ENCODE results near the gene CCDC88A. TPM values are rescaled to one million over a fixed set of nuclear protein-coding genes. Genes with fewer than 3 reads are reported as not detected.

The CCDC88A gene
- total RNA-seq, 1 donor from 2014 or later, result 119 TPM

DNA sequence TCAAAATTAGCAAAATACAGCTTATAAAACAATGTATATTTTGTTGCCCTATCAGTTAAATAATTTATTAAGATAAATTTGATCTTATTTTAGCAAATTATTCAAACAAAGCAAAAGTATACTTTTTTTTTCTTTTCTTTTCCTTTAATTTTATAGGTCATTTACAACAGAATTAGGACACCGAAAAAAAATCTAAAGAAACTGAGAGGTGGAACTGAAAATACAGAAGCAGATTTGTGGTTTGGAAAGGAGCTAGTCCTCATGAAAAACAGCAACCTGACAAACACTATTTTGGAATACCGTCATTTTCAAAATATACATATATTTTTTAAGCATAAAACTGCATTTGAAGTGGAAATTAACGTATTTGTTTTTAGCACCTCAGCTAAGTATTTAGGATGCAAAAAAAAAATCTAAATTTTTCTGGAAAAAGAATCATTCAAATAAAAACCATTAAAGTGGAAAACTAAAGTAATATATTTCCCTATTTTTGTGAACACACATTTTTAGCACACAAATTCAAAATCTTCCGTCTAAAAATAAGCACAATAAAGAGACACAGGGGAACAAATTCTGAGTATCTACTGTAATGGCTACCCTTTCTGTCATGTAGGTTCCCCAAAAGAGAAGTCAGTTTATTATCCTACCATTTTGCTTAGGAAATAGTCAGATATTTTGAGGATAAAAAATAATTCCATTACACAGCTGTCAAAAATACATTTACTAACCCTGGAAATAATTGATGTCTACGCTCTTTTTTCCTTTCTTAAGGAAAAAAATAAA lies 2.7 kb downstream of the CCDC88A start:
- Histone ChIP-seq H3K27ac (no peak overlapping the region), H3K27me3 (ENCODE audit: low read depth) (no peaks in the 10 kb centered on the region), H3K4me3 (peak overlapping the region; percentile 82), H3K9me3 (no peaks in the 10 kb centered on the region), H3K36me3 (peaks cover 4% of the 10 kb centered on the region), H3K4me1 (peaks cover 18% of the 10 kb centered on the region)
- ATAC-seq (no peak), DNase-seq (no peak)
- TF ChIP-seq CTCF (IDR thresholded peaks at IDR 0.05), result no peak
- intact Hi-C loops (cut with DNase I), result no loop called here

DNA sequence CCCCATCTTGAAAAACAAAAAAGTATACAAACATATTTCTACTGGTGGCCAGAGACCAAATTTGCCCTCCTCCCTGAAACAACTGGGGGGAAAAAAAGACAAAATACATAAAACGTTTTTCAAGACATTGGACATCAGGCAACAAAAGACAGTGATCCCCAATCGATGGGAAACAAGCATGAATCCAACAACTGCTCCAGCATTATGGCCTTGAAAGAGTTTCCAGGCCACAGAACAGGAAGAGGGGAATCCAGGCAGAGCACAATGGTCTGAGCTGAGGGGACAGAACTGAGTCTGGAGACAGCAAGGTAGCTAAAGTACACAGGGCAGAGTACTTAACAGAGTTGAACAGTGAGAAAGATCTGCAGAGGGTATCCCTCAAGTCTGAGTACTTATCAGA lies 4.4 kb downstream of the CCDC88A start:
- intact Hi-C loops (cut with DNase I), result no loop called here

DNA sequence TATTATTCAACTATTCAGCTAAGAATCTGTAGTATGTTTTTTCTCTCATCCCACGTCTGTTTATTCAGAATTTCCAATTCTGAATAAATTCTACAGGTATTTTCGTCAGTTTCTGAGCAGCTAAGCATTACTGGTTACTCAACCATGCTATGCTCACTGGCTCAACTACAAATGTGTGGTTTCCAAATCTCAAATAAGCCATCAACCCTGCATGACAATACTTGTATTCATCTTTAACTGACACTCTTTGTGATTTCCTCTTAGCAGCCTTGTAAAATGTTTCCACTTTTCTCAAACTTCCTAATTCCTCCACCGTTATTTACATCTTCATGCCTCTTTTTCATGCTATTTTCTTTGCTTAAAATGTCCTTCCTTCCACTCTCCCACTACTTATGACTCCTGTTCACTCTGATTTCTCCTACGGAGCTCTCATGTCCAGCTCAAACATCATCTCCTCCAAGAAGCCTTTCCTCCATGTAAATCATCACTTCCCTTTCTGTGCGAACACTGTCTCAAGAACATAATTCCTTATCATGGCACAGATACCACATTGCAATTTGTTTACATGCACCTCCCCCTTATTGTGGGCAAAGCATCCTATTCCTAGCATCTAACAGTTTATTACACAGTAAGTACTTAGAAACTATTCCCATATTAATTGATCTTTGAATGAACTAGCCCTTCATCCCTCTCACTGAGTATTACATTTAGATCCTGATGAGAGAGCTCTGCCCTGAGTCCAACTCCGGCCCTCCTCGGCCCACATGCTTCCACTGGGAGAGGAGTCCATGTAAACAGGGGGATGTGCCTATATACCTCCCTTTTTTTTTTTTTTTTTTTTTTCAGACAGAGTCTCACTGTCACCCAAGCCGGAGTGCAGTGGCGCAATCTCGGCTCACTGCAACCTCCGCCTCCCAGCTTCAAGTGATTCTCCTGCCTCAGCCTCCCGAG lies 10.5 kb downstream of the CCDC88A start:
- no peak for DNase-seq
- H3K4me3 ChIP-seq, result no peak overlapping the region
- H3K36me3 ChIP-seq, result peaks cover 11% of the 10 kb centered on the region
- TF ChIP-seq CTCF (IDR thresholded peaks at IDR 0.05), result no peak
- H3K9me3 ChIP-seq, result no peaks in the 10 kb centered on the region
- no peak overlapping the region for H3K27ac ChIP-seq
- H3K27me3 ChIP-seq (ENCODE audit: low read depth), result no peaks in the 10 kb centered on the region
- intact Hi-C loops (cut with DNase I), result no loop called here
- H3K4me1 ChIP-seq, result peaks cover 5% of the 10 kb centered on the region
- no peak for ATAC-seq

More for the DNA sequence above, 4.4 kb downstream of the CCDC88A start:
- Histone ChIP-seq H3K27me3 (ENCODE audit: low read depth) (no peaks in the 10 kb centered on the region), H3K36me3 (peaks cover 4% of the 10 kb centered on the region), H3K4me3 (no peak overlapping the region), H3K9me3 (no peaks in the 10 kb centered on the region), H3K4me1 (peaks cover 14% of the 10 kb centered on the region), H3K27ac (no peak overlapping the region)
- ATAC-seq, result no peak
- no peak for DNase-seq
- TF ChIP-seq CTCF (IDR thresholded peaks at IDR 0.05), result no peak

DNA sequence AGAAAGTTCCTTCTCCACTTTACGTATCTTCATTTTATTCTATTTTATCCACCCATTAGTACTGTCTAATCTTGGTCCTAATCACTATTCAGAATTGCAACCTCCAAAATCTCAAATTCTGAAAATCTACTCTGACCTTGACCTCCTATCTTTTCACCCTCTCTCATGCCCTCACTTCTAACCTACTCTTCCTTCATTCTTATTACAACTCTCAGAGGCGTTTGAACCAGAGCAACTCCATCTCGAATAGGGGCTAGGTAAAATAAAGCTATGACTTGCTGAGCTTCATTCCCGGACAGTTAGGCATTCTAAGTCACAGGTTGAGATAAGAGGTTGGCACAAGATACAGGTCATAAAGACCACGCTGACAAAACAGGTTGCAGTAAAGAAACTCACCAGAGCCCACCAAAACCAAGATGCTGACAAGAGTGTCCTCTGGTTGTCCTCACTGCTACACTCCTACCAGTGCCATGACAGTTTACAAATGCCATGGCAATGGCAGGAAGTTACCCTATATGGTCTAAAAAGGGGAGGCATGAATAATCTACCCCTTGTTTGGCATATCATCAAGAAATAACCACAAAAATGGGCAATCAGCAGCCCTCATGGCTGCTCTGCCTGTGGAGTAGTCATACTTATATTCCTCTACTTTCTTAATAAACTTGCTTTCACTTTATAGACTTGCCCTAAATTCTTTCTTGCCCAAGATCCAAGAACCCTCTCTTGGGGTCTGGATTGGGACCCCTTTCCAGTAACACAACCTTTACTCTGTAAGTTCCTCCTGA lies 11.4 kb downstream of the CCDC88A start:
- Histone ChIP-seq H3K9me3 (no peaks in the 10 kb centered on the region), H3K27me3 (ENCODE audit: low read depth) (no peaks in the 10 kb centered on the region), H3K36me3 (peaks cover 11% of the 10 kb centered on the region), H3K4me3 (no peak overlapping the region), H3K4me1 (peaks cover 5% of the 10 kb centered on the region), H3K27ac (no peak overlapping the region)
- DNase-seq (no peak), ATAC-seq (no peak)
- TF ChIP-seq CTCF (IDR thresholded peaks at IDR 0.05), result no peak
- intact Hi-C loops (cut with DNase I), result no loop called here

DNA sequence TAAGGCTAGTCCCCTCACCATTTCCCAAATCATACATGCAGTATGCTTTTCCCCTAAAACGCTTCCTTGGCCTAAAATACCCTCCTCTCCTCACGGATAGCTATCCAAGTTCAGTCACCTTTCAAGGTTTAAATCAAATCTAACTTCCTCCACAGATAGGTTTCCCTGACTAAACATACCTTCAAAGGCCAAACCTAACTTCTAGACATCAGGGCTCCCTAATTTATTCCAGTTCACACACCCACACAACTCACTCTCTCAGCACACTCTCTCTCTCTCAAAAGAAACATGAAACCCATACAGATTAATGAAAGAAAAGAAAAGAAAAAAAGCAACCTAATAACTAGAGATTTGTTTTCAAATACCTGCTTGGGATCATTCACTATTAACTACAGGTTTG lies 14.5 kb downstream of the CCDC88A start:
- intact Hi-C loops (cut with DNase I), result no loop called here
- H3K27me3 ChIP-seq (ENCODE audit: low read depth), result no peaks in the 10 kb centered on the region
- no peak for TF ChIP-seq CTCF (IDR thresholded peaks at IDR 0.05)
- DNase-seq, result no peak
- no peak overlapping the region for H3K4me3 ChIP-seq
- H3K27ac ChIP-seq, result no peak overlapping the region
- H3K9me3 ChIP-seq, result no peaks in the 10 kb centered on the region
- peaks cover 5% of the 10 kb centered on the region for H3K4me1 ChIP-seq
- peaks cover 7% of the 10 kb centered on the region for H3K36me3 ChIP-seq
- ATAC-seq, result no peak
